NOMO-1 treated with DMSO at 0.1 percent for 48 hours (cell line): ENCODE data around the gene OPCML.

ENCODE experiments used
- DNase-seq: peaks from one replicate; lab custom pipeline; 2025; ENCODE audit not compliant: unreplicated experiment; lab: John Stamatoyannopoulos, UW

Gene OPCML

DNA sequence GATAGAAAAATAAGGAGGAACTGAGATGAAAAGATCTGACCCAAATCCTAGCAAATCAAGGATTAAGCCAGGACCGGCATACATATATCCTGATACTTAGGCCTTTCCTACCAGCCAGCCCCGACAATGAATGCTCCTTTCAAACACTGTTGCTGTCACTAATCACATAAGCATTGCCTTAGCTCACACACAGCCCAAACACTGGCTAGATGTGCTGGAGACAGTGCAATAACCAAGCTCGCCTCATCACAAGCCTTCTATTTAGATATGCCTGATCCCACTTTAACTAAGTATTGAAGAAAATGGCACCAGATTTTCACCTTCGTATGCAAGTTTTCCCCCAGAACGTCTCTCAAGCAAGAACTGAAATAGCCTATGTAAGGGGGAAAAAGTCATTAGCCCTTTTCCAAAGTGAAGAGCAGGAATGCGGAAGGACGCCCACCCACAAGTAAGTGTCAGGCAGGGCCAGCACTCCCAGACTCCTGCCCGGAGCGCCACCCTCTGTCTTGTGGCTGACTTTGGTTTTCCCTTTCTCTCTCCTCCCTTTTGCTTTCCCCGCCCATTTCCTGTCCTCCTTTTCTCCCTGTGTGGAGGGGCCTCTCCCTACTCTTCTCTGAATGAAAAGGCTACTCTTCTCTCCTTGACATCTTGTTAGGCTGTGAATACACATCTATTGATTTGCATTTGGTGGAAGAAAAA, 8.9 kb upstream of the OPCML start:
- no peak for DNase-seq

DNA sequence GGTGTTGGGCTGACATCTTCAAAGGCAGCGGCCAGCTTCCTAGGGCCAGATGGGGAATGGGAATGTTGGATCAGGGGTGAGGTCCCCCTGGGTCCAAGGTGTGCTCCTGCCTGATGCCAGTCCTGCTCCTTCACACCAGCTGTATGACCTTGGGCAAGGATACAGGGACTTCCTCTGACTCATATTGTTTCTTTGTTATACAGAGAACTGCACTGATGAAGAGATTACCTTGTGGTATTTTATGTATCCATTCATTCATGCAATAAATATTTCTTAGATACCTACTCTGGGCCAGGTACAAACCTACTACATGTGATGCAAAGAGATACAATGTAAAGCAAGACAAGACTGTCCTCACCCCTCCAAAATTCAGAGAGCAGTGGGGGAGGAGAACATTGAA, 3.9 kb upstream of the OPCML start:
- DNase-seq, result no peak

DNA sequence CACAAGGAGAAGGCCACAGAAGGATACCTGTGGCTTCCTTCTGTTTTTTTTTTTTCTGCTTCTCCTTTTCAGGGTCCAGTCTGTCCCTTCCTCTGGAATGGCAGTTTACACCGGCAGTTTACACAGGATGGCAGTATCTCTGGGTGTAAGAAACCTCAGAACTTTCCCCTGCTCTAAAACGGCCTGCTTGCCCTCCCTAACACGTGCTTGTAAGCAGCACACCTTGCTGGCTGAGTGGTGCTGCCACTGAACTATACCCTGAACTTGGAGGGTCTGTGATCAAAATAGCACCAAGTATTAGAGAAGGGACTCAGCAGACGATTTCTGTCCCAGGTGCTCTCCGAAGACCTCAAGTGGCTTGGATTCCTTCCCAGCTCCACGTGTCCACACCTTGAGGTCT, 904 bp upstream of the OPCML start:
- no peak for DNase-seq

- no peak for DNase-seq
Measured at GRCh38 chr11:133531458-133531857, 843 bp downstream of the OPCML start.

DNA sequence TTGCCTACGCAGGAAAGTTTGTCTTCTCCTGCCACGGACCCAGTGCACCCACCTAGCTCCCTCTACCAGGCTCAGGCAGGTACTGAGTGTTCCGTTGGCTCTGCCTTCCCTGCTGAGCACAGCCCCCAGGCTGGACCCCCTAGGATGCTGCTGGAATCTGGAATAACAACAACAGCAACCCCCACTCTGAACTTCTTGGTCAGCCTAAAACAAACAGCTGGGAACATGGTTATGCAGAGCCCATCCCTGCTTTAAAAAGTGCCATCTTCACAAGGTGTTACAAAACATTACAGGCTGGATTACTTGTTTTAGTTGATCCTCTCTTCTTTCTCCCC, 1.8 kb downstream of the OPCML start:
- DNase-seq, result no peak

DNA sequence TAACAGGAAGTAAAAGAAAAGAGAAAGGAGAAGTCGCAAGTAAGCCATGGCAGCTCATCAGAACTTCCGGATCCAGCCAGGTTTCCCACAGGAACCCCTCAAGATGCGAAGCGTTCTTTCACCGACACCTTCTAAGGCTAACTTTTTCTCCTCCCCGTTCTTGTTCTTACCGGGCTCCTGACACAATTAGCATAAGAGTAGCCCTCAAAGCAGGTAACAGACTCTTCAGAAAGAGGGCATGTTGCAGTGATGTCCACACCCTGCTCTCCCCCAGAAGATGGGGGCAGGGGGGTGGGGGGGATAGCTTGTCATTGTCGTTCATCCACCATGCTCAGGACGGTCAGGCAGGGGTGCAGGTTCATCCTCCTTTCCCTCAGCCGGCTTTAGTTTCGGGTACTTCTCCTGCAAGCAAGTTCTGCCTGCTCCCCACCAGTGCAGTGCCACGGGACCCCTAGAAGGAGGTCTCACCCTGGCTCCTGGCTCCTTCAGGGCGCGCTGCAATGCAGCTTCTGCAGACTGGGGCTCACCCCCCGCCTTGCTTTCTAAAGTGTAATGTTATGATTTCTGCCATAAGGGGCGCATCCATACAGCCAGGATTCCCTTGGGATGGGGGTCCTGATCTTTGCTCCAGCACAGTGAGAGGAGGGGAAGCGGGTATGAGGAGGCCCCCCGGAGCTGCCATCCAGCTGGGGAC, 2.3 kb downstream of the OPCML start:
- peak; percentile 48 for DNase-seq

DNA sequence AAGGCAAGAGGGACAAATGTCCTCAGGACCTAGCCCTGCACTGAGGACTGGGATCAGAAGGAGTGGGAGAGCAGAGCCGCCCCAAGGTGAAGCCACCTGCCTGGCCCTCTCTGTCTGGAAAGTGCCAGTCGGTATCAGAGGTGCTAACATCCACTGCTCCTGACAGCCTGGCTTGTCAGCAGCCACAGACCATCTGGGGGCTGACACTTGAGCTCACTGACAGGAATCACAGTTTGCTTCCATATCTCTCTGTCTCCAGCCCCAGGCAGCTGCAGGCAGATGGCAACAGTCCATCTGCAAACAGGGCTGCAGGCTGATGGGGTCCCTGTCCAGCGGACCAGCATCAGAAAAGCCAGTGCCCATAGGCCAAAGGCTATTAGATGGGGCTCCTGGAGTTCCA, 5.5 kb downstream of the OPCML start:
- no peak for DNase-seq

- DNase-seq, result no peak
Measured at GRCh38 chr11:133525976-133526375, 6.3 kb downstream of the OPCML start.

DNA sequence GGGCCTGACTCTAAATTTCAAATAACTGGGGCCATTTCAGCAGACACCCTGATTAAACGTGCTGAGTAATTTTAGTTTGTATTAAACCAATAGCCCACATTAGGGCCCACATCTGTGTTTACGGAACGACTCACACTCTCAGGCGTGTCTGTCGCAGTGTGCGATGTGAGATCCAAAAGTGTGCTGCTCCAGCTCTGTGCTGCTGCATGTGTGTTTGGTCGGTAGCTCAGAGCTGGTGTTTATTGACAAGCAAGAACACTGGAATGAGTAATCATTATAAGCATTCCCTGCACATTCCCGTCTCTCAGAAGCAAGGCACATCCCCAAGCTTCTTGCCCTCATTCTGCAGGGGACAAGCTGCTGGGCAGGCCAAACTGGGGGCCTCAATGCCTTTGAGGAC, 7.8 kb downstream of the OPCML start:
- DNase-seq, result no peak

DNA sequence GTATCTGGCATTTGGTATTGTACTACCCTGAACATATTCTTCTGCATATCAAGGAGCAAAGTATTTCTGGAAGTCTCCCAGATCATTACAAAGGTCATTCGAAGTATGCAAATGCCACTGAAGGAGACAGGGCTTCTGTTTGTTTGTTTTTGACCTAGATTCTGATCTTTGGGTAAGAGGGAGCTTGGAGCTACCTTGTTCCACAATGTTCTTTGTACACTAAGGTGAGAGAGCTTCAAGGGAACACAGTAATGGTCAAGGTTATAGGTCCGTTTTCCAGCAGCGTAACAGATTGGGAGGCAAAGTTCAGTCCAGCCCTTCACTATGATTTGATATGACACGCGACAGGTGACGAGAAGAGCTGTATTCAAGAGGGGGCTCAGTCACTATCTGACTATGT, 10.0 kb downstream of the OPCML start:
- DNase-seq, result no peak

DNA sequence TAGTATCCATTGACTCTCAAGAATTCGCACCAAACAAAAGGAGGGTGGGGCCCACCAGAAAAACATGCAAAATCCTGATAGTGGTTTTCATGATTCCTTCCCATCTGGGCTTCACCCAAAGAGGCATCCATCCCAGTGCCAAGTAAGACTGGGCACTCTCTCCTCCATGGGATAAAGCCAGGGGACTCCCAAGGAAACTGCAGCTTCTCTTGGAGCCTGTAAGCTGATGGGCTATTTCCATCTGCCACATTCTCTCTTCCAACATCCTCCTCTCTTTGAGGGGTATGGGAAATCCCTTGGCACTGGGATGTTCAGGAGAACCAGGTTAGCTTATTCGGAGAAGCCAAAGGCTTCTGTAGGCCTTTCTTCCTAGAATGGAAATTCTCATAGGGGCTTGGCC, 10.8 kb downstream of the OPCML start:
- DNase-seq, result no peak

- no peak for DNase-seq
Measured at GRCh38 chr11:133520707-133521106, 11.6 kb downstream of the OPCML start.

GRCh38 chr11:133519560-133519959, 12.7 kb downstream of the OPCML start:
- DNase-seq, result no peak

DNA sequence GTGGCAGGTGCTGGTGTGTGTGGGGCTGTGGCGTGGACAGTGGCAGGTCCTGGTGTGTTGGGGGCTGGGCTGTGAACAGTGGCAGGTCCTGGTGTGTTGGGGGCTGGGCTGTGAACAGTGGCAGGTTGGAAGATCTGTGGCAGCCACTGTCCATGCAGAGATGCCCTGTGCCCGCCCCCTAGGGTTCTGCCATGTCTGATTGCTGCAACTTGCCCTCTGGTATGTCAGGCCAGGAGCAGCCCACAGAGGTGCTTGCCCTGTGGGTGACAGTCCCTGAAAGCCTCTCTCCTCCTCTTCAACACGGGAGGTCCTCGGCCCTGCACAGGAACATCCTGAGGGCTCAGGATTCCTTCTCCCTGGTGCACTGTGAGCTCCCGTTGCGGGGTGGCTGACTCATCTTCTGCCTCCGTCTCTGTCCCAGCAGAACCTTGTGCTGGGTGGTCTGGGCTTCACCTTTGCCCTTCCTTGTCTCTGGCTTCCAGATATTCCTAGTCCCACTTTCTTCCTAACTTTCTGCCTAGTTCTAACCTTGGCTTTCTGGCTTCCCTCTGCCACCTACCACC, 13.5 kb downstream of the OPCML start:
- DNase-seq, result no peak

DNA sequence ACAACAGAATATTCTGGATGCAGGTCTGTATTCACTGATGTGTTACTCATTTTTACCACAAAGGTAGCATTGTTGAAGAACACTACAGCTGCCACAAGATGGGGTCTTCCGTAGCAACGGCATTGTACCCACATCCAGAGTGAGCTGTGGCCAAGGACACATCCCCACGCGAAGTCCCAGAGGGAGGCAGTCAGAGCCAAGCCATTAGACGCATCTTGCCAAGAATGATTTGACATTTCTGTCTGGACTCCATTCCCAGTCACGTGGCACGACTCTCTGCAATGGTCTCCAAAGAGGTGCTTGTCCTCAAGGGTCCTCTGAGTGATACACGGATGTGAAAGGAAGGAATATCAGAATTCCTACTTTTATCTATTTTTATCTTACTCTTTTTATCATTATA, 15.5 kb downstream of the OPCML start:
- DNase-seq, result no peak

GRCh38 chr11:133515107-133515506, 17.2 kb downstream of the OPCML start:
- DNase-seq, result no peak

DNA sequence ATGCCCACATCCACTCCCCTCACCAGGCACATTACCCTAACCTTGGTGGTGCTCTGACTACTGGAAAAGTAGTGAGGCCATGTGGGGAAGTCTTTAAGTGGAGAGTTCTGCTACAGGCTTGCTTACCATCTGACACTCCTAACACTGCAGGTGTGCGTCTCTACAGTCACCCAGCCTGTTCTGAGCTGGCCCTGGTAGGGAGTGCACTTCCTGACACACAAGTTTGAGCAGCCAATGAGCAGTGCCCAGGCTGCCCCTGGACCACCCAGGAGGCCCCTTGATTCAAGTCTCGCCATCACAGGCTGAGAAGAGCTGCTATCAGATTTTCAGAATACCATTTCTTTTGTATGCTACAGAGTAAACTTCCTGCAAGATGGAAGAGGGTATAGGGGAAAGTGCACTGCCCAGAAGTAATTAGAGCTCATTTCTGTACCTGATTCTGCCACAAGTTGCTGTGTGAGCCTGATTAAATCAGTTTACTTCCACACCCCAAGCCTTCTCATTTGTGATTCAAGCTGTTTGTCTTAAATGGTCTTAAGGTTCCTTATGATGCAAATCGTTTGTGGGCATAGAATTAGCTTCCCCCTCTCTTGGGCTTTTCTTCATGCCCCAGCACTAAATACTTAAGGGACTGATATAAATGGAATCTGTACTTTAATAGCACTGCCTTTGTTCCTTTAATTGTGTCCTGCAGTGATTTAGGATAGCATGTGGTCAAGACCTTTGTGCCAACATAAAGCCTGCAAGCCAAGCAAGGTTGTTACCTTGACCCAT, 22.2 kb downstream of the OPCML start:
- DNase-seq, result no peak

DNA sequence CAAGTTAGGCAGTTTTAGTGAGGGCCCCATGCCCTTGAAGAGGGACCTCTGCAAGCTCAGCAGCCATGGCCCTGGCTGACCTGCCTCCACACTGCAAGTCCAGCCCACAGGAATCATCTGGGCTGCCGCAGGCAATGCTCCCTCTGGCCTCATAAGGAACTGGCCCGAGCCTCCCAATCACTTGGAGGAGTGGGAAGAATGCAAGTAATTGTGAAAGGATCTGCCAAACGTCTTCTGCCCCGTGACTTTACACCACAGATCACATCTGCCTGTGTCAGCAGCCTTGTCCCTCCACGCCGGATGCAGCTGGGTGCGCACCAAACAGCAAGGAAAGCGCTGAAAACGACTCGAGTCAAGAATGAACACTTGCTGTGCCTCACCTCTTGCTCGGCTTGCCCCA, 23.8 kb downstream of the OPCML start:
- no peak for DNase-seq

DNA sequence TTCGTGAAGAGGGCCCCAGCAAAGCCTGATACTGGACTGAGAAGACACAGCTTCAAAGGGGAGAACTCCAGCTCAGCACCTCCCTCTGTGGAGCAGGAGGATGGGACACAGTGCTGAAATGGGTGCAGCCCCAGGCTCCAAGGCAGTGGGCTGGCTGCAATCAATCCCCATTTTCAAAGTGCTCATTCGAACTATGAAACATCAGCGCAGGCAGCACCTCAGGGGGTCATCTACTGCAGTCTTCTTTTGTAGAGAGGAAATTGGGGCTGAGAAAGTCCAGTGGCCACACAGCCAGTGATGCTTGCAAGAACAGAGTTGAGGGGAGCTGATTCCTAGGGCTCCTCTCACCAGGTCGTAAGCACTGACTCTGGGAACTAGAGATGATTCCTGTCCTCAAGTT, 25.1 kb downstream of the OPCML start:
- no peak for DNase-seq

DNA sequence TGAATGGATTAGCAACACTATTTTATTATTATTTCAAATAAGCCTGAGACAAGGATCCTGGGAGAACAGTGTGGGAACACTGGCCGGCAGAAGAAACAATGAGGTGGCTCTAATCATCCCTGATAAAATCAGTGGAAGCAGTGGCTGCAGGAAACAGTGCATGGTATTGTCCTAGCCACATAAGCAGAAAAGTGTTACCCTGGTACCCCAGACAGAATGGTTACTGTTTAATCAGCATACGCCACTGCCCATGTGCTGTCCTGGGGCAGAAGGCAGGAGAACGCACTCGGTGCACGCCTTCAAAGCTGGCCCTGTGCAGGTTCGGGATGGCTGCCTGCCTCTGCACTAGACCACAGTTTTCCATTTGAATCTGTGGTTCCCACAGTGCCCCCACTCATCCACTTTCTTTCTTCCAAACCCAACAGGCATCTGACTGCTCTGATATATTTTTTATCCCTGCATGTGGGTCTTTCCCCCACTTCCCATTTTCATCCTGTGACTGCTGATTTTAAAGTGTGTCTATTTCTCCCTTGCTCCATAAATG, 25.7 kb downstream of the OPCML start:
- no peak for DNase-seq

GRCh38 chr11:133506023-133506422, 26.3 kb downstream of the OPCML start:
- peak; percentile 63 for DNase-seq

DNA sequence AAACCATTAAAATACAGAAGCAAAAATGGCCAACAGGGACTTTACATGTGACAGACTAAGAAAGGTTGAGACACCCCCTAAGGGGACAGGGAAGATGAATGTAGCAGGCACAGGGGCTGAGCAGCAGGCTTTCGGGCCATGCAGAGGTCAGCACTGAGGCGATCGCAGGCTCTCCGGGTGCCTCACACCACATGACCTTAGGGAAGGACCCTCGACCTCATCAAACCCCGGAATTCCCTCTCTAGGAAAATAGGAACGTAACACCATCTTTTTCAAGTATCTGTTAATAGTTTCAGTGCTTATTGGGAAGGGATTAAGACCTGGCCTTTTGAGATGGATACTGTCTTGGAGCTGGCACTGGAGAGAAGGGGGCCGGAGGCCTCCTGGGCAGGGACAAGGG, 27.4 kb downstream of the OPCML start:
- DNase-seq, result no peak
